HG03558 (cell line): ENCODE data around the gene HIKESHI.
A peak's percentile ranks its signal among the peaks of the same experiment; 100 is the strongest.
"Not testable (repeated sequence)": the region's sequence is repeated elsewhere in the genome, so short reads cannot be mapped to it uniquely, and the experiment has no call there.

Experiments used
- ATAC-seq: cut with Tn5 transposase; IDR thresholded peaks from one replicate; pipeline ENCODE4 v1.9.1; 2021; ENCODE audit warnings: moderate number of reproducible peaks; ENCODE audit not compliant: unreplicated experiment; ENCODE audit errors: extremely low read depth

Gene HIKESHI

GRCh38 chr11:86291466-86292262 lies 10.4 kb upstream of the HIKESHI start:
- ATAC-seq, result no peak

GRCh38 chr11:86292912-86293616 lies 9.0 kb upstream of the HIKESHI start:
- ATAC-seq, result peak; percentile 37

- ATAC-seq, result no peak
Observed at GRCh38 chr11:86294026-86294425, 8.0 kb upstream of the HIKESHI start.

DNA sequence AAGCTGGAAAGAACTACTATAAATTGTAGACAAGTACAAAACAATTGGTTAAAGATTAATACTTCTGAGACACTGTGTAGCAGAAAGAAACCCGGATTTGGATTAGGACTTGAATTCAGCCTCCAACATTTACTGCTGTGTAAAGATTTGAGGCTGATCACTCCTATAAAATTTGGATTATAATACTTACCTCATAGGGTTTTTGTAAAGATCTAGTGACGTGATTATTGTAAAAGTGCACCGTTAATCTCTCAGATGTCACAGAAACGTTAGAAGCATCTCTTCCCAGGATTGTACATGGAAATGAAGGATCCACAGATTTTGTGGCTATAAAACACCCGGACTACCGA lies 323 bp upstream of the HIKESHI start:
- peak; percentile 3 for ATAC-seq

- ATAC-seq, result no peak
Observed at GRCh38 chr11:86303257-86303656, 1.2 kb downstream of the HIKESHI start.

DNA sequence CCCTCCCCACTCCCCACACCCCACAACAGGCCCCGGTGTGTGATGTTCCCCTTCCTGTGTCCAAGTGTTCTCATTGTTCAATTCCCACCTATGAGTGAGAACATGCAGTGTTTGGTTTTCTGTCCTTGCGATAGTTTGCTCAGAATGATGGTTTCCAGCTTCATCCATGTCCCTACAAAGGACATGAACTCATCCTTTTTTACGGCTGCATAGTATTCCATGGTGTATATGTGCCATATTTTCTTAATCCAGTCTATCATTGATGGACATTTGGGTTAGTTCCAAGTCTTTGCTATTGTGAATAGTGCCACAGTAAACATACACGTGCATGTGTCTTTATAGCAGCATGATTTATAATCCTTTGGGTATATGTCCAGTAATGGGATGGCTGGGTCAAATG lies 6.7 kb downstream of the HIKESHI start:
- not testable (repeated sequence) for ATAC-seq

- ATAC-seq, result no peak
Observed at GRCh38 chr11:86313793-86314192, 11.8 kb downstream of the HIKESHI start.

GRCh38 chr11:86314636-86315035 lies 12.6 kb downstream of the HIKESHI start:
- no peak for ATAC-seq

GRCh38 chr11:86335131-86335767 lies 33.2 kb downstream of the HIKESHI start:
- no peak for ATAC-seq

DNA sequence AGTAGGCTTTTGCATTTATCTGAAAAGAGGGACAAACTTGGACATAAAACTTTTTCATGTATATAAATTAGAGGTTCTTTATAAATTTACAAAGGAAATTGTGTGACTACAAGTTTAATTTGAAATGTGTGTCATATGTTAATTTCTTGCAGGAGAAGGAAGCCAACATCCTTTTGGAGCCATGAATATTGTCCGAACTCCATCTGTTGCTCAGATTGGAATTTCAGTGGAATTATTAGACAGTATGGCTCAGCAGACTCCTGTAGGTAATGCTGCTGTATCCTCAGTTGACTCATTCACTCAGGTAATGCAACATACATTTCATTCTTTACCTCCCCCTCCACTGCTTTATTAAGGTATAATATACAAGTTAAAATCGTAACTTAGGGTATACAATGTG lies 35.2 kb downstream of the HIKESHI start:
- ATAC-seq, result no peak

GRCh38 chr11:86341382-86341781 lies 39.3 kb downstream of the HIKESHI start:
- no peak for ATAC-seq

DNA sequence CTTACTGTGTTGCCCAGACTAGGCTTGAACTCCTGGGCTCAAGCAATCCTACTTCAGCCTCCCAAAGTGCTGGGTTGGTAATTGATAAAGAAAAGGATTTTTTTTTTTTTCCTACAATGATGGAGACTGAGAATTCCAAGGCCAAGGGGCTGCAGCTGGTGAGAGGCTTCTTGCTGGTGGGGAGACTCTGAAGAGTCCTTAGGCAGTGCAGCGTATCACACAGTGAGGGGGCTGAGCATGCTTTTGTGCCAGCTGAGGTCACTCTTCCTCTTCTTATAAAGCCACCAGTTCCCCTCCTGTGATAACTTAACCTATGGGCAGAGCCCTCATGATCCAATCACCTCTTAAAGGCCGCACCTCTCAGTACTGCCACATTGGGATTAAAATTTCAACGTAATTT lies 44.5 kb downstream of the HIKESHI start:
- ATAC-seq, result no peak

GRCh38 chr11:86355256-86355655 lies 53.2 kb downstream of the HIKESHI start:
- no peak for ATAC-seq

DNA sequence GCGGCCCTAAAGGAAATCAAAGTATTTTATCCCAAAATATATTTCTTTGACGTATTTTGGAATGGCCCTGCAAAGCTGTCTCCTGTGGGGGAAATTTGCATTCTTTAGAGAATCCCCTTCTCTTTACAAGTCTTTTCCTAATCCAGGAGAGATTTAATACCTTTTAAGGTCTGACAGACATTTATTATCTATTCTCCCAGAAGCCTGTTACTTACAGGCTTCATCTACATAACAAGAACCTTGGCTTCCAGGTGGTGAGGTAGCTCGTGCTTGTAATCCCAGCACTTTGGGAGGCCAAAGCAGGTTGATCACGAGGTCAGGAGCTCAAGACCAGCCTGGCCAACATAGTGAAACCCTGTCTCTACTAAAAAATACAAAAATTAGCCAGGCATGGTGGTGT lies 55.4 kb downstream of the HIKESHI start:
- not testable (repeated sequence) for ATAC-seq

- no peak for ATAC-seq
Observed at GRCh38 chr11:86358720-86359119, 56.7 kb downstream of the HIKESHI start.

- ATAC-seq, result no peak
Observed at GRCh38 chr11:86360775-86361395, 58.8 kb downstream of the HIKESHI start.

DNA sequence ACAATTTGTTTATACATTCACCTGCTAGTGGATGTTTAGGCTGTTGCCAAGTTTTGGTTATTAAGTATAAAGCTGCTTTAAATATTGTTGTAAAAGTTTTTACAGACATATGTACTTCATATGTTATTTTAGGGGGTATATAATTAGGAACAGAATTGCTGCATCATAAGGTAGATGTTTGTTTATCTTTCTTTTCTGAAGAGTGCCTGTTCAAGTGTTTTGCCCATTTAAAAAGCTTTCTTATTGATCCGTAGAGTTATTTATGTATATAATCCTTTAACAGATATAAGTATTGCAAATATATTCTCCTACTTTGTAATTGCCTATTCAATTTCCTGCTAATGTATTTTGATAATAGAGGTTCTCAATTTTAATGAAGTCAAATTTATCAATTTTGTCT lies 61.4 kb downstream of the HIKESHI start:
- no peak for ATAC-seq

GRCh38 chr11:86365546-86365945 lies 63.5 kb downstream of the HIKESHI start:
- ATAC-seq, result no peak

DNA sequence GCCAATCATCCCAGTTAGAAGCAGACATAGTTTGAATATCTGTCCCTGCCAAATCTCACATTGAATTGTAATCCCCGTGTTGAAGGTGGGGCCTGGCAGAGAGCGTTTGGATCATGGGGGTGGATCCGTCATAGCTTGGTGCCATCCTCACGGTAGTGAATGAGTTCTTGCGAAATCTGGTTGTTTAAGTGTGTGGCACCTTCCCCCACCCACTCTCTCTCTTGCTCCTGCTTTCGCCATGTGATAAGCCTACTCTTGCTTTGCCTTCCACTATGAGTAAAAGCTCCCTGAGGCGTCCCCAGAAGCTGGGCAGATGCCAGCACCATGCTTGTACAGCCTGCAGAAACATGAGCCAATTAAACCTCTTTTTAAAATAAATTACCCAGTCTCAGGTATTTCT lies 67.6 kb downstream of the HIKESHI start:
- no peak for ATAC-seq

DNA sequence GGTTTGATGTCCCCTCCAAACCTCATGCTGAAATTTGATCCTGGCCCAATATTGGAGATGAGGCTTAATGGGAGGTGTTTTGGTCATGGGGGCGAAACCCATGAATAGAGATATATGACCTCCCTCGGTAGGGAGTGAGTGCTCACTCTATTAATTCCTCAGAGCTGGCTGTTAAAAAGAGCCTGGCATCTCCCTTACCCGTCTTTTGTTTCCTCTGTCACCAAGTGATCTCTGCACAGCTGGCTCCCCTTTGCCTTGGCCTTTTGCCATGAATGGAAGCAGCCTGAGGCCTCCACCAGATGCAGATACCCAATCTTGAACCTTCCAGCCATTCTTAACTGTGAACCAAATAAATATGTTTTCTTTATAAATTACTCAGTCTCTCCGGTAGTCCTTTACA lies 68.1 kb downstream of the HIKESHI start:
- ATAC-seq, result no peak
